Measurements from ENCODE around the gene RNGTT.

DNA sequence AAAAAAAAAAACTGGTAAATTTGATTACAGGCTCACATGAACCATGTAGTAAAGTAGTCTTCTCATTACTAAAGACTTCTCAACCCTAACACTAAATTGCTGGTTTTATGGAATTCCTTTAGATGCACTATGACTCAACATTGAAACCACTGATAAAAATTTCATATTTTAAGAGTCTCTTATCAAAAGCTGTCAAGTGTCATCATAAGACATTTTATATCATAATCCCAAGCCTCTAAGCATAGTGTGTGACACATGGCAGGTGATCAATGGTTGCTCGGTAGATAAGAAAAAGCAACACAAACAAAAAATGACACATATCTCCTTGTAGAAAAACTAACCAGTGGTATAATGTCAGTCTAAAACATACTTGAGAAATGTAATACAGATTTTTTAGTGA lies 258.4 kb downstream of the RNGTT start:
- TF ChIP-seq POLR2A (IDR thresholded peaks at IDR 0.05) (no peak), CTCF (IDR thresholded peaks at IDR 0.05) (no peak)

Measured in vagina (tissue), 2 donors.